IMR-90 (cell line): ENCODE measurements around the gene GABPA. TPM values are rescaled to one million over a fixed set of nuclear protein-coding genes. Genes with fewer than 3 reads are reported as not detected.

Experiments
- ATAC-seq: fragments of 200-7000 bp; cut with Tn5 transposase; 2 replicates; pipeline ENCODE4 v1.9.1; 2020; ENCODE audit warnings: low read depth, mild to moderate bottlenecking, moderate library complexity
- BruUV-seq: library from RNA; stranded (reverse); fragments of 400-500 nt; replicated peaks from 2 replicates; lab custom pipeline; 2021; lab: Mats Ljungman, UMichigan
- CTCF ChIA-PET: fragments of 300-600 bp; formaldehyde crosslinking; extraction: SDS; loops from one replicate; lab custom pipeline; 2021; ENCODE audit warnings: antibody characterized with exemption; lab: Yijun Ruan, JAX
- POLR2A ChIA-PET: fragments of 300-600 bp; sonication (Branson Sonifier 250); formaldehyde crosslinking; loops from one replicate; lab custom pipeline; 2022; ENCODE audit warnings: antibody characterized with exemption; ENCODE audit not compliant: unreplicated experiment; lab: Charles Lee
- DNase-seq: peaks from one replicate; pipeline ENCODE4 v3.0.0; 2013
- H2AFZ ChIP-seq: replicated peaks from 2 replicates; pipeline ENCODE3; 2013; ENCODE audit warnings: low read length, mild to moderate bottlenecking; ENCODE audit not compliant: poor library complexity
- H2AK5ac ChIP-seq: 2 replicates; pipeline ENCODE4 v1.6.1; 2013; ENCODE audit warnings: low read depth, low read length, inconsistent platforms
- H2AK9ac ChIP-seq: replicated peaks from 2 replicates; pipeline ENCODE3; 2013; ENCODE audit warnings: mild to moderate bottlenecking, low read depth, low read length, moderate library complexity; ENCODE audit not compliant: poor library complexity
- H2BK120ac ChIP-seq: 2 replicates; pipeline ENCODE4 v1.6.1; 2013; ENCODE audit warnings: low read depth, low read length, inconsistent platforms
- H2BK15ac ChIP-seq: 3 replicates; pipeline ENCODE4 v1.6.1; 2013; ENCODE audit warnings: low read depth, low read length, inconsistent platforms
- H2BK20ac ChIP-seq: 2 replicates; pipeline ENCODE4 v1.6.1; 2013; ENCODE audit warnings: low read depth, mild to moderate bottlenecking, inconsistent platforms, low read length, moderate library complexity
- H2BK5ac ChIP-seq: 2 replicates; pipeline ENCODE4 v1.6.1; 2013; ENCODE audit warnings: mild to moderate bottlenecking, low read depth, low read length, inconsistent platforms; ENCODE audit not compliant: poor library complexity, severe bottlenecking
- H3K14ac ChIP-seq: replicated peaks from 2 replicates; pipeline ENCODE4 v1.6.1; 2013; ENCODE audit warnings: low read depth, low read length, inconsistent platforms
- H3K18ac ChIP-seq: 2 replicates; pipeline ENCODE4 v1.6.1; 2013; ENCODE audit warnings: low read depth, low read length, control low read depth
- H3K23ac ChIP-seq: 2 replicates; pipeline ENCODE4 v1.6.1; 2013; ENCODE audit warnings: low read depth, low read length, inconsistent platforms
- H3K27ac ChIP-seq: 2 replicates; pipeline ENCODE4 v1.5.1; 2013; ENCODE audit warnings: mild to moderate bottlenecking, control low read depth, low read length; ENCODE audit not compliant: insufficient read depth
- H3K27me3 ChIP-seq: 2 replicates; pipeline ENCODE4 v1.6.1; 2013; ENCODE audit warnings: low read length; ENCODE audit not compliant: control insufficient read depth, insufficient read depth
- H3K36me3 ChIP-seq: 2 replicates; pipeline ENCODE4 v1.6.1; 2013; ENCODE audit warnings: low read length, mixed read lengths; ENCODE audit not compliant: control insufficient read depth, insufficient read depth
- H3K4ac ChIP-seq: 2 replicates; pipeline ENCODE4 v1.6.1; 2013; ENCODE audit warnings: low read depth, low read length, inconsistent platforms
- H3K4me1 ChIP-seq: 2 replicates; pipeline ENCODE4 v1.6.1; 2013; ENCODE audit warnings: low read length, mixed read lengths; ENCODE audit not compliant: control insufficient read depth, insufficient read depth
- H3K4me2 ChIP-seq: 2 replicates; pipeline ENCODE4 v1.6.1; 2013; ENCODE audit warnings: low read depth, mild to moderate bottlenecking, control low read depth, low read length, moderate library complexity
- H3K4me3 ChIP-seq: 2 replicates; pipeline ENCODE4 v1.5.1; 2013; ENCODE audit warnings: low read depth, mild to moderate bottlenecking, control low read depth, low read length, moderate library complexity; ENCODE audit not compliant: insufficient read depth
- H3K56ac ChIP-seq: 2 replicates; pipeline ENCODE4 v1.6.1; 2013; ENCODE audit warnings: low read length, inconsistent platforms; ENCODE audit not compliant: insufficient read depth; ENCODE audit errors: extremely low read depth
- H3K79me1 ChIP-seq, 2 experiments: 2 replicates each; pipeline ENCODE4 v1.6.1; 2013; ENCODE audit warnings: low read length in 2 of 2, inconsistent platforms in 1 of 2, low read depth in 1 of 2
- H3K9ac ChIP-seq: 2 replicates; pipeline ENCODE4 v1.6.1; 2013; ENCODE audit warnings: low read depth, low read length, control low read depth
- H3K9me1 ChIP-seq: 2 replicates; pipeline ENCODE4 v1.6.1; 2013; ENCODE audit warnings: low read length, inconsistent platforms; ENCODE audit not compliant: insufficient read depth
- H3K9me3 ChIP-seq: 2 replicates; pipeline ENCODE4 v1.6.1; 2013; ENCODE audit warnings: low read length; ENCODE audit not compliant: control insufficient read depth, insufficient read depth
- H4K20me1 ChIP-seq: 2 replicates; pipeline ENCODE4 v1.6.1; 2013; ENCODE audit warnings: low read length, inconsistent platforms; ENCODE audit not compliant: insufficient read depth
- H4K5ac ChIP-seq: 2 replicates; pipeline ENCODE4 v1.6.1; 2013; ENCODE audit warnings: mild to moderate bottlenecking, low read depth, low read length, control low read depth
- H4K8ac ChIP-seq, 2 experiments: 2 replicates each; pipeline ENCODE4 v1.6.1; 2013; ENCODE audit warnings: low read depth in 2 of 2, low read length in 2 of 2, control low read depth in 1 of 2, inconsistent platforms in 1 of 2
- H4K91ac ChIP-seq: 2 replicates; pipeline ENCODE4 v1.6.1; 2013; ENCODE audit warnings: low read depth, low read length, inconsistent platforms; ENCODE audit not compliant: insufficient read depth
- BHLHE40 ChIP-seq: fragments of 150-350 bp; IDR thresholded peaks from 2 replicates; pipeline ENCODE4 v1.6.1; 2016; ENCODE audit warnings: mild to moderate bottlenecking, low read depth, low read length
- CEBPB ChIP-seq: IDR thresholded peaks from 2 replicates; pipeline ENCODE4 v1.6.1; 2012; ENCODE audit warnings: low read depth, low read length, improper control_type of control experiment
- CHD1 ChIP-seq: IDR thresholded peaks from 2 replicates; pipeline ENCODE4 v1.6.1; 2012; ENCODE audit warnings: low read depth, low read length, improper control_type of control experiment
- FOS ChIP-seq: fragments of 150-350 bp; IDR thresholded peaks from 2 replicates; pipeline ENCODE4 v1.6.1; 2016; ENCODE audit warnings: low read depth, low read length
- MAFK ChIP-seq: IDR thresholded peaks from 2 replicates; pipeline ENCODE4 v1.6.1; 2012; ENCODE audit warnings: low read depth, low read length, improper control_type of control experiment
- MAZ ChIP-seq: IDR thresholded peaks from 2 replicates; pipeline ENCODE4 v1.6.1; 2012; ENCODE audit warnings: low read depth, mild to moderate bottlenecking, low read length, improper control_type of control experiment, moderate library complexity, borderline replicate concordance
- MXI1 ChIP-seq: IDR thresholded peaks from 2 replicates; pipeline ENCODE4 v1.6.1; 2012; ENCODE audit warnings: low read depth, mild to moderate bottlenecking, low read length, moderate library complexity, borderline replicate concordance
- NFE2L2 ChIP-seq: fragments of 150-350 bp; IDR thresholded peaks from 2 replicates; pipeline ENCODE4 v1.6.1; 2016; ENCODE audit warnings: low read depth, mild to moderate bottlenecking, low read length
- POLR2A ChIP-seq: IDR thresholded peaks from 2 replicates; pipeline ENCODE4 v1.6.1; 2012; ENCODE audit warnings: mild to moderate bottlenecking, low read depth, low read length
- RAD21 ChIP-seq: IDR thresholded peaks from 2 replicates; pipeline ENCODE4 v1.6.1; 2012; ENCODE audit warnings: low read length, improper control_type of control experiment
- RCOR1 ChIP-seq: IDR thresholded peaks from 2 replicates; pipeline ENCODE4 v1.6.1; 2012; ENCODE audit warnings: mild to moderate bottlenecking, low read length, improper control_type of control experiment; ENCODE audit not compliant: insufficient replicate concordance
- RFX5 ChIP-seq: IDR thresholded peaks from 2 replicates; pipeline ENCODE4 v1.8.0; 2012; ENCODE audit warnings: low read depth, mild to moderate bottlenecking, low read length, moderate library complexity
- SMC3 ChIP-seq: fragments of 150-350 bp; IDR thresholded peaks from 2 replicates; pipeline ENCODE4 v1.6.1; 2016; ENCODE audit warnings: low read depth, mild to moderate bottlenecking, antibody characterized with exemption, low read length, moderate library complexity
- WGBS, 2 experiments: methylation state at CpG; one replicate each; pipeline versions ENCODE4 v1.1.5 to v1.1.7; 2013; ENCODE audit warnings: missing lambda C conversion rate in 2 of 2; ENCODE audit not compliant: insufficient read length in 1 of 2; ENCODE audit errors: extremely low coverage in 2 of 2; 5-methylcytosine and 5-hydroxymethylcytosine counted together
- dilution Hi-C: fragments of 300-500 bp; cut with HindIII; formaldehyde crosslinking; loops from one replicate; pipeline ENCODE4 v1.14.3; 2018; ENCODE audit warnings: low sequenced_read_pairs; ENCODE audit not compliant: unreplicated experiment
- in situ Hi-C: fragments of 300-500 bp; cut with MboI; formaldehyde crosslinking; loops from 3 replicates; pipeline ENCODE4 v1.14.3; 2019; ENCODE audit warnings: low sequenced_read_pairs, inconsistent platforms, mixed read lengths
- intact Hi-C: fragments of 100-400 bp; cut with micrococcal nuclease; formaldehyde crosslinking; loops from 2 replicates; pipeline ENCODE4 v1.10.0; 2022
- polyA plus RNA-seq, 3 experiments: library from polyadenylated mRNA; depleted of rRNA; stranded (reverse); fragments of >200 nt; gene quantifications; 2 replicates each; pipeline ENCODE4 v1.2.3, GENCODE V29; 2012; ENCODE audit warnings: low replicate concordance in 1 of 3
- total RNA-seq: library from RNA; depleted of rRNA; stranded (reverse); fragments of >200 nt; gene quantifications from 2 replicates; pipeline ENCODE4 v1.2.3, GENCODE V29; 2012
- TF ChIP-seq, protein P1 (sequence below): conservative IDR thresholded peaks from 2 replicates; pipeline ENCODE4 v1.5.1; 2012; ENCODE audit warnings: mild to moderate bottlenecking, low read depth, low read length, improper control_type of control experiment
- TF ChIP-seq, protein P2 (sequence below): fragments of 150-350 bp; IDR thresholded peaks from 2 replicates; pipeline ENCODE4 v1.6.1; 2017; ENCODE audit warnings: mild to moderate bottlenecking, antibody characterized with exemption, low read length, low read depth
- TF ChIP-seq, protein P3 (sequence below): fragments of 150-350 bp; IDR thresholded peaks from 2 replicates; pipeline ENCODE4 v1.6.1; 2016; ENCODE audit warnings: low read depth, mild to moderate bottlenecking, low read length, moderate library complexity, borderline replicate concordance

Gene GABPA
- total and polyA plus RNA-seq, 2 of the 4 experiments (the other 2 are of a cell fraction) = 9.0 to 17.0 TPM

DNA sequence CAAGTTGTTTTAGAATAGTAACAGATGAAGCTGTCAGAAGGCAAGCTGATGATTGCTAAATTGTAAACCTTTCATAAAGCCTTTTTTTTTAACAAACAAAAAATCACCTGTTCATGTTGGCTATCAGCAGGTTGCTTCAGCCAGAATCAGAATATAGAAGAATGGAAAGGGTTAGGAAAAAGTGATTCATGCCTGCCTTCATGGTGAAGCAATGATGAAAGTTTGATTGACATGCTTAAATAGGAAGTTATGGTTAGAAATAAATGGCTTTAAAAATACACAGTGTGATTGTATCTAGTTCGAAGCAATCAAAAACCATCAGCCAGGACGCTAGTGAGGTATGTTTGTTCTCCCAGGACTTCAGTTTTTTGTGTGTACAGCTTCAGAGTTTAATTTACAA is 37.9 kb downstream of the GABPA start:
- Histone ChIP-seq H3K23ac (no peak overlapping the region), H4K91ac (no peak overlapping the region), H3K4me1 (no peaks in the 10 kb centered on the region), H2BK5ac (no peak overlapping the region), H4K5ac (no peak overlapping the region), H3K14ac (no peak overlapping the region), H3K4me2 (no peak overlapping the region), H3K79me1 (no peaks in the 10 kb centered on the region), H3K36me3 (no peaks in the 10 kb centered on the region), H3K9me1 (no peaks in the 10 kb centered on the region), H2BK15ac (no peak overlapping the region), H4K8ac (no peak overlapping the region), H3K27ac (no peak overlapping the region), H3K4me3 (no peak overlapping the region), H2AK9ac (no peak overlapping the region), H3K4ac (no peak overlapping the region), H3K18ac (no peak overlapping the region), H2AFZ (no peak overlapping the region), H3K56ac (no peak overlapping the region), H3K9me3 (no peaks in the 10 kb centered on the region), H4K20me1 (no peaks in the 10 kb centered on the region), H3K27me3 (no peaks in the 10 kb centered on the region), H2BK20ac (no peak overlapping the region), H2BK120ac (no peak overlapping the region), H2AK5ac (no peak overlapping the region), H3K9ac (no peak overlapping the region)
- BruUV-seq = no TSS peak
- dilution Hi-C loops = no loop called here
- in situ Hi-C loops = no loop called here
- CTCF ChIA-PET = interaction anchor here (0.6 kb wide), 1 partner anchor 28 kb away, joined by 3 read pairs; no protein-coding TSS in a partner anchor
- intact Hi-C loops = no loop called here
- DNase-seq (no peak), ATAC-seq (no peak)
- WGBS, 2 experiments = no CpG with 5 or more reads among the region's 2 CpGs
- POLR2A ChIA-PET = no interaction called here
- no peak for TF ChIP-seq SMC3
- TF ChIP-seq RAD21 = no peak
- no peak for TF ChIP-seq BHLHE40
- TF ChIP-seq CEBPB = no peak
- TF ChIP-seq, protein P1, sequence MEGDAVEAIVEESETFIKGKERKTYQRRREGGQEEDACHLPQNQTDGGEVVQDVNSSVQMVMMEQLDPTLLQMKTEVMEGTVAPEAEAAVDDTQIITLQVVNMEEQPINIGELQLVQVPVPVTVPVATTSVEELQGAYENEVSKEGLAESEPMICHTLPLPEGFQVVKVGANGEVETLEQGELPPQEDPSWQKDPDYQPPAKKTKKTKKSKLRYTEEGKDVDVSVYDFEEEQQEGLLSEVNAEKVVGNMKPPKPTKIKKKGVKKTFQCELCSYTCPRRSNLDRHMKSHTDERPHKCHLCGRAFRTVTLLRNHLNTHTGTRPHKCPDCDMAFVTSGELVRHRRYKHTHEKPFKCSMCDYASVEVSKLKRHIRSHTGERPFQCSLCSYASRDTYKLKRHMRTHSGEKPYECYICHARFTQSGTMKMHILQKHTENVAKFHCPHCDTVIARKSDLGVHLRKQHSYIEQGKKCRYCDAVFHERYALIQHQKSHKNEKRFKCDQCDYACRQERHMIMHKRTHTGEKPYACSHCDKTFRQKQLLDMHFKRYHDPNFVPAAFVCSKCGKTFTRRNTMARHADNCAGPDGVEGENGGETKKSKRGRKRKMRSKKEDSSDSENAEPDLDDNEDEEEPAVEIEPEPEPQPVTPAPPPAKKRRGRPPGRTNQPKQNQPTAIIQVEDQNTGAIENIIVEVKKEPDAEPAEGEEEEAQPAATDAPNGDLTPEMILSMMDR = no peak
- no peak for TF ChIP-seq CHD1
- TF ChIP-seq, protein P2, sequence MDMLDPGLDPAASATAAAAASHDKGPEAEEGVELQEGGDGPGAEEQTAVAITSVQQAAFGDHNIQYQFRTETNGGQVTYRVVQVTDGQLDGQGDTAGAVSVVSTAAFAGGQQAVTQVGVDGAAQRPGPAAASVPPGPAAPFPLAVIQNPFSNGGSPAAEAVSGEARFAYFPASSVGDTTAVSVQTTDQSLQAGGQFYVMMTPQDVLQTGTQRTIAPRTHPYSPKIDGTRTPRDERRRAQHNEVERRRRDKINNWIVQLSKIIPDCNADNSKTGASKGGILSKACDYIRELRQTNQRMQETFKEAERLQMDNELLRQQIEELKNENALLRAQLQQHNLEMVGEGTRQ = no peak
- no peak for TF ChIP-seq MAFK
- no peak for TF ChIP-seq MXI1
- no peak for TF ChIP-seq RFX5
- TF ChIP-seq MAZ = no peak
- TF ChIP-seq, protein P3, sequence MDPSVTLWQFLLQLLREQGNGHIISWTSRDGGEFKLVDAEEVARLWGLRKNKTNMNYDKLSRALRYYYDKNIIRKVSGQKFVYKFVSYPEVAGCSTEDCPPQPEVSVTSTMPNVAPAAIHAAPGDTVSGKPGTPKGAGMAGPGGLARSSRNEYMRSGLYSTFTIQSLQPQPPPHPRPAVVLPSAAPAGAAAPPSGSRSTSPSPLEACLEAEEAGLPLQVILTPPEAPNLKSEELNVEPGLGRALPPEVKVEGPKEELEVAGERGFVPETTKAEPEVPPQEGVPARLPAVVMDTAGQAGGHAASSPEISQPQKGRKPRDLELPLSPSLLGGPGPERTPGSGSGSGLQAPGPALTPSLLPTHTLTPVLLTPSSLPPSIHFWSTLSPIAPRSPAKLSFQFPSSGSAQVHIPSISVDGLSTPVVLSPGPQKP = no peak
- TF ChIP-seq RCOR1 = no peak
- TF ChIP-seq FOS = no peak
- no peak for TF ChIP-seq NFE2L2
- TF ChIP-seq POLR2A = no peak
